ENCODE results near the gene DEFB116.
"Not testable (repeated sequence)": the region's sequence is repeated elsewhere in the genome, so short reads cannot be mapped to it uniquely, and the experiment has no call there.

- not testable (repeated sequence) for TF ChIP-seq CTCF (IDR thresholded peaks at IDR 0.05); POLR2AphosphoS5 (IDR thresholded peaks at IDR 0.05; ENCODE audit: low read depth, low read length); REST (IDR thresholded peaks at IDR 0.05; ENCODE audit: insufficient read depth in 1 of 2, low read depth in 2 of 2, low read length in 1 of 2); TCF7L2 (IDR thresholded peaks at IDR 0.05; ENCODE audit: low read depth, low read length); SIN3A (IDR thresholded peaks at IDR 0.05; ENCODE audit: borderline replicate concordance, insufficient read depth, low read depth, low read length)
Observed at GRCh38 chr20:31284964-31285363, 23.4 kb downstream of the DEFB116 start.
